ENCODE measurements around the gene PTPRE. TPM values are rescaled to one million over a fixed set of nuclear protein-coding genes. Genes with fewer than 3 reads are reported as not detected.
A peak's percentile ranks its signal among the peaks of the same experiment; 100 is the strongest.

PTPRE gene
- total RNA-seq, 6 donors from 2014 or later = 49.9 to 89.2 (median 64.2) TPM

DNA sequence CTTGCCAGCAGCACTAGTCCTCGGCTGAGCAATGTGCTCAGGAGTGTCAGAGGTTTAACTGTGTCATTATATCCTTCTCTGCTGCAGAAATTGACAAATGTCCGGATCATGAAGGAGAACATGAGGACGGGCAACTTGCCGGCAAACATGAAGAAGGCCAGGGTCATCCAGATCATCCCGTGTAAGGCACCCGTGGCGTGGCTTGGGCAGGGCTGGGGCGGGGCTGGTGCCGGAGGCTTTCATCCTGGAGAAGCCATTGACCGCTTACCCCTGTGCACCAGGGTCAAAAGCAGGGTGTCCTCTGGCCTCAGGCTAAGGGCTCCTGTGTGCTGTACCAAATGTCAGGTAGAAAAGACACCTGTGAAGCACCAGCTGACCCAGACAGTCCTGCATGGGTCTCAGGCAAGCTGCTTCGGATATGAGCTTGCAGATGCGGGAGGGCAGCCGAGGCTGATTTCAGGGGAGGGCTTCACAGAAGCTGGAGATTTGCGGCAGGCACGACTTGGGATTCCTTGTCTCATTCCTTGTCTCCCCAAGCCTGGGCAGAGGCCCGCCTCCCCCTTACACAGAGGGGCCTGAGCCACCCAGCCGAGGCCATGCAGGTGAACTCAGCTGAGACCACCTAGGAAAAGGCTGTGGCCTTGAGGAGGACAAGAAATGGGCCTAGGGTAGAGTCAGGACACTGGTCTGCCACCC lies 164.0 kb downstream of the PTPRE start:
- 92 to 93% methylated on average over 6 to 16 of the region's 17 CpGs for WGBS, 2 donors

DNA sequence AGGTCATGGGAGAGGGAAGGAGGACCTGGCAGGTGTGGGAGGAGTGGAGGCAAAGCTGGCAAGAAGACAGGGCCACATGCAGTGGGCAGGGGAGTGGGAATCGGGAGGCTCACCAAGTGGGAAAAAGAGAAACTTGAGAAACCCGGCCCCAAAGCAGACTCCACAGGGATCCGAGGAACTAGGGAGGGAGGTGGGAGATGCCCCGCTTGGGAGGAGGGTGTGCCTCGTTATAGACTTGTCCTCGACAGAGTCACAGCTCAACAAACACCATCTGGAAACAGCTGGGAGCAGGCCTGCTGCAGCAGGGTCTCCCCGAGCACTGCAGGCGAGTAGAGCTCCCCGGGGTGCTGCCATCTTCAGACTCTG lies 164.5 kb downstream of the PTPRE start:
- no peak for TF ChIP-seq EP300 (IDR thresholded peaks at IDR 0.05)
- TF ChIP-seq CTCF (IDR thresholded peaks at IDR 0.05) = no peak
- TF ChIP-seq POLR2AphosphoS5 (IDR thresholded peaks at IDR 0.05) = no peak
- DNase-seq (peak in 1 of 2 donors; percentile 19), ATAC-seq (ENCODE audit: low FRiP score in 2 of 2) (no peak)
- Histone ChIP-seq H3K27ac (no peak overlapping the region), H3K36me3 (peaks cover 12 to 95% (median 65%) of the 10 kb centered on the region in 4 donors), H3K4me1 (peaks cover 0 to 11% (median 0%) of the 10 kb centered on the region in 4 donors), H3K27me3 (no peaks in the 10 kb centered on the region), H3K4me3 (no peak overlapping the region), H3K9me3 (no peaks in the 10 kb centered on the region)
- WGBS, 2 donors = 83 to 87% methylated on average over 9 of the region's 9 CpGs

More for the DNA sequence above, 164.0 kb downstream of the PTPRE start:
- Histone ChIP-seq H3K27me3 (no peaks in the 10 kb centered on the region), H3K36me3 (peaks cover 16 to 96% (median 67%) of the 10 kb centered on the region in 4 donors), H3K27ac (no peak overlapping the region), H3K4me1 (peaks cover 0 to 11% (median 0%) of the 10 kb centered on the region in 4 donors), H3K4me3 (no peak overlapping the region), H3K9me3 (no peaks in the 10 kb centered on the region)
- ATAC-seq (ENCODE audit: low FRiP score in 2 of 2) (no peak), DNase-seq (peak in 1 of 2 donors; percentile 19)
- no peak for TF ChIP-seq POLR2AphosphoS5 (IDR thresholded peaks at IDR 0.05)
- TF ChIP-seq POLR2A (IDR thresholded peaks at IDR 0.05) = no peak
- TF ChIP-seq CTCF (IDR thresholded peaks at IDR 0.05) = no peak
- TF ChIP-seq EP300 (IDR thresholded peaks at IDR 0.05) = no peak

GRCh38 chr10:128072046-128072445 lies 165.1 kb downstream of the PTPRE start:
- DNase-seq (no peak), ATAC-seq (ENCODE audit: low FRiP score in 2 of 2) (no peak)
- Histone ChIP-seq H3K27me3 (no peaks in the 10 kb centered on the region), H3K9me3 (no peaks in the 10 kb centered on the region), H3K4me3 (no peak overlapping the region), H3K4me1 (peaks cover 0 to 11% (median 0%) of the 10 kb centered on the region in 4 donors), H3K36me3 (peaks cover 7 to 95% (median 65%) of the 10 kb centered on the region in 4 donors), H3K27ac (no peak overlapping the region)
- TF ChIP-seq POLR2A (IDR thresholded peaks at IDR 0.05) (no peak), POLR2AphosphoS5 (IDR thresholded peaks at IDR 0.05) (no peak)
- 67 to 90% methylated on average over 6 of the region's 6 CpGs for WGBS, 2 donors

- Histone ChIP-seq H3K27me3 (no peaks in the 10 kb centered on the region), H3K4me3 (no peak overlapping the region), H3K9me3 (no peaks in the 10 kb centered on the region), H3K36me3 (peaks cover 12 to 95% (median 71%) of the 10 kb centered on the region in 4 donors), H3K27ac (no peak overlapping the region), H3K4me1 (peaks cover 0 to 11% (median 0%) of the 10 kb centered on the region in 4 donors)
- WGBS, 2 donors = 90 to 95% methylated on average over 14 of the region's 14 CpGs
- TF ChIP-seq POLR2AphosphoS5 (IDR thresholded peaks at IDR 0.05) (no peak), POLR2A (IDR thresholded peaks at IDR 0.05) (no peak), CTCF (IDR thresholded peaks at IDR 0.05) (no peak), EP300 (IDR thresholded peaks at IDR 0.05) (no peak)
- peak in 1 of 2 donors; percentile 17 for DNase-seq
- no peak for ATAC-seq (ENCODE audit: low FRiP score in 2 of 2)
Observed at GRCh38 chr10:128072941-128073645, 166.2 kb downstream of the PTPRE start.

GRCh38 chr10:128073890-128074289 lies 167.0 kb downstream of the PTPRE start:
- Histone ChIP-seq H3K27ac (no peak overlapping the region), H3K27me3 (no peaks in the 10 kb centered on the region), H3K4me1 (peaks cover 0 to 10% (median 0%) of the 10 kb centered on the region in 4 donors), H3K9me3 (no peaks in the 10 kb centered on the region), H3K36me3 (peaks cover 16 to 95% (median 72%) of the 10 kb centered on the region in 4 donors), H3K4me3 (no peak overlapping the region)
- ATAC-seq (ENCODE audit: low FRiP score in 2 of 2) (no peak), DNase-seq (no peak)
- no peak for TF ChIP-seq EP300 (IDR thresholded peaks at IDR 0.05)
- no peak for TF ChIP-seq CTCF (IDR thresholded peaks at IDR 0.05)
- TF ChIP-seq POLR2A (IDR thresholded peaks at IDR 0.05) = no peak
- no peak for TF ChIP-seq POLR2AphosphoS5 (IDR thresholded peaks at IDR 0.05)
- 56 to 57% methylated on average over 2 of the region's 2 CpGs for WGBS, 2 donors

All from upper lobe of left lung (tissue), 6 donors.